Measurements from ENCODE around the gene SERP2.

DNA sequence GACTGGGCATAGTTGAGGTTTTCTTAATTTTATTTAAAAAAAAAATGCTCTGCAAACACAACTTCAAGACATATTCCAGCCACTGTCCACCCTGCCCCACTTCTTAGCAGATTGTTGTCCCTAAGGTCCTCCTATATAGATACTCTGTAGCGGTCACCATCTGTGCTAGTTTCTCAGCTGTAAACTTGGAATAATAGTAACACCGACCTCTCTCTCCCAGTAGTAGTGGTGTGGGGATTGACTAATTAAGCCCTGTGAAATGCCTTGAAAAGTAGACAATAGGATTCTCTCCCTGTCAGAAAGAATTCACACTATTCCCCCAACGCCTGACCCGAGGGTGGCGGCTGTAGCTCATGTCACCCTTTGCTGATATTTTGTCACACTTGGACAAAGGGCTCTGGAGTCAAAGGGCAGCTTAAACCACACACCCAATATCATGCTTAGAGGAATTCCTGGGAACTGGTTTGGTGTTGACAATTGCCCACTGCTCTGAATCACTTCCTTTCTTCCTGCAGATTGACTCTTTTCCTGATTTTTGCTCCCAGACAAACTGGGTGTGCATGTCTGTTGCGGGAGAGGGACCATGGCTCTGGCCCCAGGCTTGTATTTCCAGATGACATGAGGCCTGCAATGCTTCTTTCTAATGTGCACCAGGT is 9.2 kb upstream of the SERP2 start:
- TF ChIP-seq POLR2A (IDR thresholded peaks at IDR 0.05; ENCODE audit: low read length) = no peak
- no peak for TF ChIP-seq GATA1 (IDR thresholded peaks at IDR 0.05; ENCODE audit: low read depth, low read length)

Measured in erythroblast (primary cell).